GM21381 (cell line): ENCODE measurements around the gene TAF4.
"Not testable (repeated sequence)": the region's sequence is repeated elsewhere in the genome, so short reads cannot be mapped to it uniquely, and the experiment has no call there.

Experiments
- ATAC-seq: cut with Tn5 transposase; IDR thresholded peaks from one replicate; pipeline ENCODE4 v1.9.1; 2021; ENCODE audit warnings: mild to moderate bottlenecking, moderate library complexity; ENCODE audit not compliant: unreplicated experiment

The TAF4 gene

DNA sequence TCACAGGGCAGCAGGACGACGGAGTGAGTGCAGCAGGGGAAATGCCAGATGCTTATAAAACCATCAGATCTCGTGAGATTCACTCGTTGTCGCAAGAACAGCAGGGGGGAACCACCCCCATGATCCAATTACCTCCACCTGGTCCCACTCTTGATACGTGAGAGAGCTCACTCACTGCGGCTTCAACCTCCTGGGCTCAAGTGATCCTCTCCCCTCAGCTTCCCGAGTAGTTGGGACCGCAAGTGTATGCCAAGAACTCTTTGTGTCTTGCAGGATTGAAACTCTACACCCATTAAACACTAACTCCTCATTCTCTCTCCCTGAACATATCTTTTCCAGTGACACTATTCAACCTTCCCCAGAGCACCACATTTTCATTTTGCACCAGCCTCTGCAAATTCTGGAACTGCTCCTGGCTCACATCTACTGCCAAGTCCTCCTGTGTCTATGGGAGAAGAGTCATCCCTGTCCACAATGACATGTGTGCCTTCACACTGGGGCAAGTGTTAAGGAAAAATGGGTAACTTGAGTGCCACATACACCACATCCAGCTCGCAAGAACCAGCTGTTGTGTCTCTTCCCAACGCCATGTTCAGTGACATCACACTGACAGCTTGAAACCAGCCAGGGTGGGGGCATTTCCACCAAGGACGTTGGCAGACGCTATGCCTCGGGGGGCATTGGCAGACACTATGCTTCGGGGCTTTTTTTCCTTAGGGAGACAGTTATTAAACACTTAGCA, 14.7 kb upstream of the TAF4 start:
- ATAC-seq = no peak

DNA sequence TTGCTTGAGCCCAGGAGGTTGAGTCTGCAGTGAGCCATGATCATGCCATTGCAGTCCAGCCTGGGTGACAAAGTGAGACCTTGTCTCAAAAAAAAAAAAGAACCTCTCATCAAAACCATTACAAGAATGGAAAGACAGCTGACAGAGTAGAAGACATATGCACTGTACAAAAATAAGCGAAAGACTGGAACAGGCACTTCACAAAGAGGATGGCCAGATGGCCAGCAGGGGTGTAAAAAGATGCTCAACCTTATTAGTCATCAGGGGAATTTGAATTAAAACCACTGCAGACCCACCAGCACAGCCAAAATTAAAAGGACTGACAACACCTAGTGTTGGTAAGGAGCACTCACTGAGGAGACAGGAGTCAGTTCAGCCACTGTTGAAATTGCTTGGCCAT, 13.5 kb upstream of the TAF4 start:
- ATAC-seq = no peak

DNA sequence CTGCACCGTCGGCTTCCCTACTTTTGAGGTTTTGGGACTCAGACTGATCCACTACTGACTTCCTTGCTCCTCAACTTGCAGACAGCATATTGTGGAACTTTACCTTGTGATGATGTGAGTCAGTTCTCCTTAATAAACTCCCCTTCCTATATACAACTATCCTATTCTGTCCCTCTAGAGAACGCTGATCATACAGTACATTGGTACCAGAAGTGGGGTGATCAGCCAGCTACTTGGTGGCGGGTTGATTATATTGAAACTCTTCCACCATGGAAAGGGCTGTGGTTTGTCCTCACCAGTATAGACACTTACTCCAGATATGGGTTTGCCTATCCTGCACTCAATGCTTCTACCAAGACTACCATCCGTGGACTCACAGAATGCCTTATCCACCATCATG, 7.6 kb upstream of the TAF4 start:
- ATAC-seq = no peak

DNA sequence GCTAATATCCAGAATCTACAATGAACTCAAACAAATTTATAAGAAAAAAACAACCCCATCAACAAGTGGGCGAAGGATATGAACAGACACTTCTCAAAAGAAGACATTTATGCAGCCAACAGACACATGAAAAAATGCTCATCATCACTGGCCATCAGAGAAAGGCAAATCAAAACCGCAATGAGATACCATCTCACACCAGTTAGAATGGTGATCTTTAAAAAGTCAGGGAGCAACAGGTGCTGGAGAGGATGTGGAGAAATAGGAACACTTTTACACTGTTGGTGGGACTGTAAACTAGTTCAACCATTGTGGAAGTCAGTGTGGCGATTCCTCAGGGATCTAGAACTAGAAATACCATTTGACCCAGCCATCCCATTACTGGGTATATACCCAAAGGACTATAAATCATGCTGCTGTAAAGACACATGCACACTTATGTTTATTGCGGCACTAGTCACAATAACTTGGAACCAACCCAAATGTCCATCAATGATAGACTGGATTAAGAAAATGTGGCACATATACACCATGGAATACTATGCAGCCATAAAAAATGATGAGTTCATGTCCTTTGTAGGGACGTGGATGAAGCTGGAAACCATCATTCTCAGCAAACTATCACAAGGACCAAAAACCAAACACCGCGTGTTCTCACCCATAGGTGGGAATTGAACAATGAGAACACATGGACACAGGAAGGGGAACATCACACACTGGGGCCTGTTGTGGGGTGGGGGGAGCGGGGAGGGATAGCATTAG, 6.2 kb upstream of the TAF4 start:
- ATAC-seq = not testable (repeated sequence)

DNA sequence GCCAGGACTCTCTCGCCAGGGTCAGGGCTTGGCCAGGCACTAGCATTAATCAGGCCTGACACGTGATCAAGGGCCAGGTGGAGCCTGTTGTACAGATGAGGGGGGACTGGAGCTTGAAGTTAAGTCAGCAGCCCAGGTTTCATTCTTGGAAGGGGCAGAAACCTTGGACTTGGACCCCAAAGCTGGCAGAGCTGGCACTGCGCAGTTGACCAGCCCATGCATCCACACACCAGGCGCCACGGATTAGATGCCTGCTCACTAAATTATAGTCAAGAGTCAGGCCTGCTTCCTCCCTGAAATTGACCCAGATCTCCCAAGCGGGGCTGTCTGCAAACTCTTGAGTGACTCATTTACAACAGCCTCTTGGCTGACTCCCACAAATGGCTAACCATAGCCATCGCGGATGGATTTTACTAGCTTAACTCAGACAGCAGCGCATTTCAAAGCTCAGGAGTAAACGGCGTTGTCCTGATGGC, 4.1 kb upstream of the TAF4 start:
- no peak for ATAC-seq

DNA sequence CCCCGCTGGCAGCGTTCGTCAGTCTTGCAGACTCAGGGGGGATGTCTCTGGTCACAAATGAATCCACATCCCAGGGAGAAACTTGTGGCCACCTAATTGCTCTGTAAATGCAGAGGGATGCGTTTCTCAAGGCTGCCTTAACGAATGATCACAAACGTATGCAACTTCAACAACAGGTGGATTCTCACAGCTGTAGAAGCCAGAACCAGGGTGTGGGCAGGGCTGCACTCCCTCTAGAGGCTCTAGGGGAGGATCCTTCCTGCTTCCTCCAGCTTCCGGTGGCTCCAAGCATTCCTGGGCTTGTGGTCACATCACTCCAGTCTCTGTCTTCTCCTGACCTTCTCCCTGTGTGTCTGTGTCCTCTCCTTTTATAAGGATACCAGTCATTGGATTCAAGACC, 3.3 kb upstream of the TAF4 start:
- ATAC-seq = no peak

DNA sequence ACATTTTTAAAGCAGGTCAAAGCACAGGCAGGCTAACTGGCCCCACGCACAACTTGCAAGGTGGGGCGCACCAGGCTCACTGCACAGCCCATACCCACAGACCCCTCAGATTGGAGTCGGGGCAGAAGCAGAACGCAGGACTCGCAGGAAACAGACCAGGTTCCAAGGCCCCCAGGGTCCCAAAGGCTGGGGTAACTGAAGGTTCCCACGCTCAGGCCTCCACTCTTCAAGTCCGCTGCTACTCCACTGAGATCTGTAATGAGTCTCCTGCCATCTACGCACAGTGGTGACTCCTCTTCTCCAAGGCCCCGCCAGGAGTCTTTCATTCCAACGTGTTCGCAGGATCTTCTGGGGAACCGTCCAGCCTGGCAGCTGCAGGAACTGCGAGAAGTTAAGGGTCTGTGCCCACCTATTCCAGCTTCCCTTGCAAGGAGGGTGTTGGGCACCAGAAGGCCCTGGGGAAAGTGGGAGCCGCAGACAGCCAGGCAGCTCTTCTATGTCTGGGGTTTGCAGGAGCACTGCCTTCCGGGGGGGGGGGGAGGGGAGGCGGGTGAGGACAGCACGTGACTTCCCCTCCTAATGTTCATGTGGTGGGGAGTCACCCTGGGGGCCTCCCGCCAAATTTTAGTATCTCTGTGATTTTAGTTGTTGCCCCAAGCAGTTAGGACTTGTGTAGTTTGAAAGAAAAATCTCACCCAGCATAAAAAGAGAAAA, 2.0 kb upstream of the TAF4 start:
- ATAC-seq = no peak

DNA sequence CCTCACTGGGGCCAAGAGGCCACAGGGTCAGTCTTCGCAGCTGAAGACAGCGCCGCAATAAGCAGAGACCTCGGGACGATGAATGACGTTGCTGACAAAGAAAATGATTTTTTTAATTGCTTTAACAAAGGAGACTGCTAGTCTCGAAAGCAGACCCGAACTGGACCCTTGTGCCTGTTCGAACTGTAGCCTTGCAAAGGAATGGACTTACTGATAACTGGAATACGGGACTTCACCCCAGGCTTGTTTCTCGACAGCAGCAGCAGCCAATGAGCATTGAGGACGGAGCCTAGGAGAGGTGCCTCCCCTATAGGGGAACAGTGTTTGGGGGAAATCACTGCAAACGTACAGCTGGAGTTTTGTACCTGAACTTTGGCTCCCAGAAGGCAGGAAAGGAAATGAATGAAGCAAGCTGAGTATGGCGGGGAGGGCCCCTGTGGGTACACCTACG, 1.3 kb upstream of the TAF4 start:
- no peak for ATAC-seq

DNA sequence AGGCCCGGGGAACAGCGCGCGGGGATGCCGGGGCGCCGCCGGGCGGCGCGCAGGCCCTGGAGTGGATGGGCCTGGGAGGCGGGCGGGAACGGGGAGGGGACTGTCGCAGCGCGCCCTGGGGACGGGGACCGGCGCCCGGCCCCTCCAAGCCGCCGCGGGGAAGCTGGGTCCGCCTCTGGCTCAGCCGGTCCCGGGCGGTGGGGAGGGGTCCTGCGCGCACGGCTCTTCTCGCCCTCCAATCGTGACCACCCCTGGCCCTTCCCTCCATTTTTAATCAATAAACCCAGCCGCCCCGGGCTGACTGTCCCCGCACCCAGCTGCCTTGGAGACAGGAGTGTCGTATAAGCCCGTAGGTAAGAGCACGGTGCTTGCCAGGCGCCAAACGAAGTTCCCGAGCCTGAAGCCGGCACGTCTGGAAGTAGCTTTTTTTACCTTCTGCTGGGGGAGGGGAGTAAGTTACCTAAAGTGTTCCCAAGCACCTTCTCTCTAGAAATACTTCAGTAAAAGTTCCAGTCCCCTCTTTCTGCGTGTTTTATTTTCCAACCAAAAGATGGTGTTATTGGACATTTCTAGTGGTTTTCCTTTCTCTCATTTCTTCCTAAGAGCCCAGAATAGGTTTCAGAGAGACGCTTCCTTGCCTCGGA, 780 bp upstream of the TAF4 start:
- ATAC-seq = no peak

DNA sequence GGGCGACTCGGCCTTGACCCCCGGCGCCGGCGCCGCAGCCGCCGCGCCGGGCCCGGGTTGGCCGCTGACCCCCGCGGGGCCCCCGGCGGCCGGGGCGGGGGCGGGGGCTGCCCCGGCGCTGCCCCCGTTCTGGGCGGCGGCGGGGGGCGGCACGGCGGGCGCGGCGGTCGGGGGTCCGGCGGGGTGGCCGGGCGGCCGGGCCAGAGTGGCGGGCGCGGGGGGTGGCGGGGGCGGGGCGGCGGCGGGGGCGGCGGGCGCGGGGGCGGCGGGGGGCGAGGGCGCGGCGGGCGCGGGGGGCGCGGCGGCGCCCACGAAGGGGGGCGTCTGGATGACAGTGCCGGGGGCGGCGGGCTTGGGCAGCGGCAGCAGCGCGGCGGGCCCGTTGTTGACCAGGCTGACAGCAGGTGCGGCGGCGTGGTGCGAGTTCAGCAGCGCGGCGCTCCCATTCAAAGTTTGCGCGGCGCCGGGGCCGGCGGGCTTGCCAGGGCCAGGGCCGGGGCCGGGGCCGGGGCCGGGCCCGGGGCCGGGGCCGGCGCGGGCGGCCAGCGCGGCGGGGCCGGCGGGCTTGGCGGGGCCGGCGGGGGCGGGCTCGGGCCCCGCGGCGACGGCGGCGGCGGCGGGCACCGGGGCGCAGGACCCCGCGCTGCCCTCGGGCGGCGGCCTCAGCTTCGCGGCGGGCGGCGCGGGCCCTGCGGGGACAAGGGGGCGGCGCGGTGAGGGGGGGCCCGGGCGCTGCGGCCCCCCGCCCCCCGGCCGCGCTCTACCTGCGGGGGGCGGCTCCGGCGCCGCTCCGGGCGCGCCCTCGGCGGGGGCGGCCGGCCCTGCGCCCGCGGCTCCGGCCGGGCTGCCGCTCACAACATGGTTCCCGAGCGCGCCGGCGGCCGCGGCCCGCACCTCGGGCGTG, 659 bp downstream of the TAF4 start:
- peak; percentile 26 for ATAC-seq

DNA sequence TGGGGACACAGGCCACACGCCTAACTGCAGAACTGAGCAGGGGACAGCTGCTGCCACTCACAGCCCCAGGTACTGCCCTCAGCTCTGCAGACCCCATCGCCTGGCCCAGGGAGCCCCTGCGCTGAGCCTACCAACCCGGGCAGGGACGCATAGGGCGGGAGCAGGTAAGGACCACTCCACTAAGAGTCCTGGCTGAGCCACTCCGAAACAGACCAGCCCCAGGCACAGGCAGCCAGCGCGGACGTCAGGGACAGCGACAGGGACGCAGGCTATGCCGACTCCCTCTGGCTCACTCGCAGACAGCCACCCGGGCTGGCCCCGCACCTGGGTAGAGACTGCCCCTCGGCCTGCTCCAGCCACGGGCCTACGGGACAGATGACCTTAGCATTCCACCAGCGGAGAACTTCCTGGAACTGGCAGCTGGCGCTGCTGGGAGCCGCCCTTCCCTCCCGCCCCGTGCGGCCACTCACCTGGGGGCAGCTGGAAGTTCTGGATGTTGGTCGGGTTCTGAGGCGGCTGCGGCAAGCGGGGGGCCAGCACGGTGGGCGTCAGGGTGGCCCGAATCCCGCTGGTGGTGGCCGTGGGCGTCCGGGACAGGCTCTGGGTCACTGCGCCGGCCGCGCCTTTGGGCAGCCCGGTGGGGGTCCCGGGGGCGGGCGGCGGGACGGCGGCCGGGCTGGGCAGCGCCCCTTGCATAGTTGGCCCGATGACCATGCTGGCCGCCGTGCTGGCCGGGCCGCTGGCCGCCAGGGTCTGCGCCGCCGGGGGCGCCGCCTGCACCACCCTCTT, 1.5 kb downstream of the TAF4 start:
- ATAC-seq = no peak

DNA sequence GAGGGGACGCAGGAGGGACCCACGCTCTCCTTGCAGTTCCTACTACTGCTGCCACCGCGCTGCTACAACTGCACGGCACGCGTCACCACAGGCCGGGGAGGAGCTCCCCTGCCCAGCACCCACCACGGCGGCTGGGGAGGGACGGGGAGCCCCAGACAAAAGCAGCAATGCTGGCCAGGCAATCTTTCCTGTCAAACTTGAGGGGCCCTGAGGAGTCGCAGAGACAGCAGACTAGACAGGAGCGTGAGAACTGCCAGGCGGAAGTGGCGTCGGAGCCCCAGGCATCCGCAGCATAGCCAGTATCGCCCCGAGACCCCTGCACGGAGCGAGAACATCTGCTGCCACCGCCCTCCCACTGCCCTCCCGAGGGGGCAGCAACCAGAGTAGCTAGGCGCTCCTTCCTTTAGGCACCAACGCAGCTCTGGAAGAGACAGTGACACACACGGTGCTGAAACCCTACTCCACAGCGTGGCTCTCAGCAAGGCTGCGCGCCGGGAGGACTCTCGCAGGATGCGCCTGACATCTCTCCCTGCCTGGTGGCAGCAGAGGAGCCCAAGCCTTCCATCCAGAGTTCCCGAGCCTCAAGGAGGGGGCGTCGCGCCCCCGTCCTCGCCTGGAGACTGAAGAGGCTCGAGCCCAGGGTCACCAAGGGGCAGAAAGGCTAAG, 2.2 kb downstream of the TAF4 start:
- ATAC-seq = no peak

DNA sequence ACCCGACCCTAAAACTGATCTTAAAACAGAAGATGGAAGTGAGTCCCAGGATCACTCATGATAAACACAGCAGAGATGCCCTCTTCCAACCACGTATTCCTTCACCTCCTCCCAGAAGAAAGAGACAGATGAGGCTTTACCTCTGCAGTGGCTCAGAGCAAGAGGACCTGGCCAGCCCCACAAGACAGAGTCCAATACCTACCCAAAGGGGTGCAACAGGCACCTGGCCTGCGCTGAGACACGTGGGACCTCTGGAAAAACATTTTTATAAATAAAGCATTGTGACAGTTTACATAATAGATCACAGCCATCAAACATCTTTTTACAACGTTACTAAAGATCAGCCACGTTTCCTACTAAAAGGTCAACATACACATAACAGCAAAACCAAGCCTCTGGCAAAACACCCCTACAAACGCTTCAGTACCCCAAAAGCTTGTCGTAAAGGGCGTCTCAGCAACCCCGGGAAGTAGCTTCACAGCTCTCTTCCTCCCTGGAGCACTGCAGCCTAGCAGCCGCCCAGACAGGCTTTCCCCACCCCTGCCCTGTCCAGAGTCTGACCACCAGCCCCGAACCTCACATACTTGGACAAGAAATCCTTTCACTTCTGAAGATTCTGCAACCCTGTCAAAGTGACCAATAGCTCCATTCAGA, 2.9 kb downstream of the TAF4 start:
- no peak for ATAC-seq

DNA sequence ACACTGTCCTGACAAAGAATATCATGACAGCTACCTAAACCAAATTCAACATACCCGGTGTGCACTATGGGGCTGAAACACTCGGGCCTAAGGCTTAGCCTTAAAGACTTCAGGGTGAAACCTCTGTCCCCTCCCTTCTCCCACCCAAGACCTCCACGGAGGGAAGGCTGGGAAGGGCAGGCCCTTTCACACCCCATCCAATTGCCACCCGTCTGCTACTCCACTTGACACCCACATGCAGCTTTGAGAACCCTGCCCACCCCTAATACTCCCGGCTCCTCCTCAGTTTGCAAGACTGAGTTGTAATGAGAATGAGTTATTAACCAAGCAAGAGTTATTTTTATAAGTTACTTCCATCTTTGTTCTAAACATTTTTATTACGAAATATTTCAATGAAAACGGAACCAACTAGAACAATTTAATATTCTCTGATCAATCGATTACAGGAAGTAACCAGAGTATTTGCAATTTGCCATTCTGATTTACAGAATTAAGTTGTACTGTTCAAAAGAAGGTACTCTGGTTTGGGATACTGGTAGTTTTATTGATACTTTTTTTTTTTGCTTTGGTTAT, 3.7 kb downstream of the TAF4 start:
- ATAC-seq = no peak

DNA sequence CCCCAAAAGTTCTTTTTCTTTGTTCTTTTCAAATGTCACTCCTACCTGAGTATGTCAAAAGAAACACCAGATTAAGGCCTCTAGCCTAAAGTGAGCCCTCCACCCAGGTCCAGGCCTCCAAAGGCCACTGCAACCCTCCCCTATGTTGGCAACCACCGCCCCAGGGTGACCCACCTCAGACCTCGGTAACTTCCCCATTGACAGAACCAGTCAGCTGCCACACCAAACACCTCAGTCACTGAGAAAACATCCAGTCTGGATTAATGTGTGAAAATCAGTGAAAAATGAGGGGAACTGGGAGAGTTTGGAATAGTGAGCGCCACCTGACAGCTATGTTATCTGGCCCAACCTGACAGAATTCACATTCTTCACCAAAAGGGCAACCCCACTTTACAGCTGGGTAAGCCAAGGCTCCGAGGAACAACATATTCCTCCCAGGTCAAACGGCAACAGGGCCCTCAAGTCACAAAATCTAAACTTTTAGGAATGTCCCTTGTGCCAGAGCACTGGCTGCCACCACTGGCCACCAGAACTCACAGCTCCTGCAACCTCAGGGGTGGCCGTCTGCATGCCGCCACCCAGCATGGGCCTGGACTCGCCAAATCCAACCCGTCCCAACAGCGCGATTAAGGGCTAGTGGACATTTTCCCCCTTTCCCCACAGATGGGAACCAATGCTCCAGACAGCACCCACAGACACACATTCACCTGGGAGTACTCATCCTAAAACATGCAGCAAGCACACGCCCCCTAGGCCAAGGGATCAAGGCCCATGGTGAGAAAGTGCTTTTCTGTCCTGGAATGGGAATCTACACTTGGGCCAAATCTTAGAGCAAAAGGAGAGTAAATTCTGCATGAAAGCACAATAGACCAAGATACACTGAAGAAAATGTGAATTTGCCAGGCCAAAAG, 4.8 kb downstream of the TAF4 start:
- no peak for ATAC-seq

DNA sequence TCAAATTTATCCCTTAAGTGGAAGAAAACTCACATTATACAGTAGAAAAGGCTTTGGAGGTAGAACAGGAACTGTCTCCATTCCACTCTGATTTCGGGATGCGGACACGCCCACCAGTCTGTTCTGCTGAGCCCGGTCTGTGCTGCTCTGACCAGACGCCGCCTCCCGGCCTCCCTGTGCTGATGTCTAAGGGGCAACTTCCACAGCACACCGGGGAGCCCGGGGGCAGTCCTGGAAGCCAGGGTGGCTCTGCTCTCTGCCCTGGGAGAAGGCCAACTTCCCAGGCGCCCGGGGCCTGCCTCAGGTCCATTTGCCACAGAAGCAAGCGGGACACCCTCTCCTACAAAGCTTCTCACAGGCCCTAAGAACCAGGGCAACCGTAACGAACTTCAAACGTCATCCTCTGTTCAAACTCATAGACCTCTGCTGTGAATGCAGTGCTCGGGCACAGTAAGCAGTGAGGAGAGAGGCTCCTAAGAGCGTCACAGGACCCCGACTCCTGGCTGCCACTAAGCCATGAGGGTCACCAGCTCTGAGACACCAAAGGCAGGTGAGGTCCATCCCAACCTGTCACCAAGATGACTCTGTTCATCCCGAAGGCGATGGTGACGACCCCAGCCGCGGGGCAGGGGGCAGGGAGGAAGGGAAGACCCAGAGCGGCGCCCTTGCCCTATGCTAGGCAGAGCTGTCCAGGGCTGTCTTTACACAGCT, 5.6 kb downstream of the TAF4 start:
- ATAC-seq = no peak
